ENCODE results near the gene SACS.

DNA sequence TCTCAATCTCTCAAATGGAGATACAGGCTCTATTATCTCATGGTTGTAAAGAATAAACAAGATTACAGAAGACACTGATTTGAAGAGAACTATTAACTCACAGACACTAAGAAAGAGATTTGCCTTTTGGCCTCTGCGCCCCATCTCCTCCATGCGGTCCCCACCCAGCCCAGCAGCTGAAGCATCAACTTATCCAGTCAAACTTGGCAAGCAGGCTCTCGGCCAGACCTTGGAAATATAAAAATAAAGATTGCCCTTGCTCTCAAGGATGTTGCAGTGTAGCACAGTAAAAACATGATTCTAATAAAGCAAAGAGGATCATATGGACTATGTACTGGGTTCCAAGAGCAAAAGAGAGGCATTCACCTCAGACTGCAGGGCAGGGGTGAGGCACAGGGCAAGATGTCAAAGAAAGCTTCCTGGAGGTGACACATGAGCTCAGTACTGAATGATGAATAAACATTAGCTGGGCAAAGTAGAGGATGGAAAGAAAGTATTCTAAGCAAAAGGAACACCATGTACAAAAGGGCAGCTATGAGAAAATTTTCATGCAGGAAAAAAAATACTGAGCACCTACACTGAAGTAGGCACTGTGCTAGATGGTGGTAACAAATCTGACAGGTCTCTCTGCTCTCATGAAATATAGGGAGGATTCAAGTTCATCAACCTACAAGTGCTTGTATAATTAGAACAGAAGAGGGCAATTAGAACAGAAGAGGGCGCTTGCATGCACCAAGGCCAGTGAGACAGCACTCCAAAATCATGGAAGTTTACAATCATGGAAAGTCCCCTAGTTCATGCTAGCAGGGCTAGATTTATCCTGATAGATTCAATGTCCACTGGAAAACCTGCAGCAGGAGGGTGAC lies 85.0 kb downstream of the SACS start:
- TF ChIP-seq CTCF (IDR thresholded peaks at IDR 0.05) = peak; percentile 12; the same call in 1 of the 2 replicates
- TF ChIP-seq ZFX (IDR thresholded peaks at IDR 0.05; ENCODE audit: borderline replicate concordance) = no peak

Measured in 22Rv1 (cell line).